ENCODE measurements around the gene NDC80.
A peak's percentile ranks its signal among the peaks of the same experiment; 100 is the strongest.
"Not testable (repeated sequence)": the region's sequence is repeated elsewhere in the genome, so short reads cannot be mapped to it uniquely, and the experiment has no call there.

The NDC80 gene

GRCh38 chr18:2538844-2539243 lies 32.5 kb upstream of the NDC80 start:
- DNase-seq (ENCODE audit: extremely low spot score) = no peak

GRCh38 chr18:2540575-2540974 lies 30.8 kb upstream of the NDC80 start:
- TF ChIP-seq L3MBTL2 (conservative IDR thresholded peaks at IDR 0.05) = no peak
- TF ChIP-seq NFRKB (IDR thresholded peaks at IDR 0.05) = no peak
- no peak for TF ChIP-seq LEF1 (IDR thresholded peaks at IDR 0.05; ENCODE audit: borderline replicate concordance)
- TF ChIP-seq HDGF (IDR thresholded peaks at IDR 0.05; ENCODE audit: borderline replicate concordance) = no peak
- no peak for TF ChIP-seq TARDBP (IDR thresholded peaks at IDR 0.05)
- DNase-seq (ENCODE audit: extremely low spot score) = no peak
- ChIA-PET CTCF (no interaction called here), POLR2A (no interaction called here)

More at GRCh38 chr18:2538844-2539243, 32.5 kb upstream of the NDC80 start:
- ChIA-PET CTCF (no interaction called here), POLR2A (no interaction called here)
- TF ChIP-seq FOXK2 (IDR thresholded peaks at IDR 0.05) (no peak), SP1 (IDR thresholded peaks at IDR 0.05) (no peak), ARNT (IDR thresholded peaks at IDR 0.05) (no peak), TARDBP (IDR thresholded peaks at IDR 0.05) (no peak)

- POLR2A ChIA-PET; DNase-seq (ENCODE audit: extremely low spot score): not testable (repeated sequence)
- CTCF ChIA-PET = interaction anchor here (0.6 kb wide), 2 partner anchors 438 to 1150 kb away, joined by 3 read pairs; no protein-coding TSS in a partner anchor
Measured at GRCh38 chr18:2541925-2542563, 29.3 kb upstream of the NDC80 start.

- DNase-seq (ENCODE audit: extremely low spot score) = no peak
- POLR2A ChIA-PET = no interaction called here
- CTCF ChIA-PET = no interaction called here
- TF ChIP-seq L3MBTL2 (conservative IDR thresholded peaks at IDR 0.05) (no peak), ARNT (IDR thresholded peaks at IDR 0.05) (no peak), FOXM1 (IDR thresholded peaks at IDR 0.05; ENCODE audit: borderline replicate concordance) (no peak), SUZ12 (IDR thresholded peaks at IDR 0.05) (no peak), LEF1 (IDR thresholded peaks at IDR 0.05; ENCODE audit: borderline replicate concordance) (no peak), PKNOX1 (IDR thresholded peaks at IDR 0.05) (no peak), BHLHE40 (IDR thresholded peaks at IDR 0.05; ENCODE audit: borderline replicate concordance) (no peak), HDGF (IDR thresholded peaks at IDR 0.05; ENCODE audit: borderline replicate concordance) (no peak), ZNF384 (IDR thresholded peaks at IDR 0.05) (no peak), CTBP1 (IDR thresholded peaks at IDR 0.05; ENCODE audit: borderline replicate concordance) (no peak), SP1 (IDR thresholded peaks at IDR 0.05) (no peak), ELF4 (IDR thresholded peaks at IDR 0.05) (no peak), FOXA1 (IDR thresholded peaks at IDR 0.05) (no peak), FOXK2 (IDR thresholded peaks at IDR 0.05) (no peak), TARDBP (IDR thresholded peaks at IDR 0.05) (no peak), NFRKB (IDR thresholded peaks at IDR 0.05) (no peak)
Measured at GRCh38 chr18:2545155-2545554, 26.2 kb upstream of the NDC80 start.

- ChIA-PET POLR2A (no interaction called here), CTCF (interaction anchor here (0.6 kb wide), 1 partner anchor 46 kb away, joined by 3 read pairs; no protein-coding TSS in a partner anchor)
- peak; percentile 15 for DNase-seq (ENCODE audit: extremely low spot score)
- no peak for TF ChIP-seq BHLHE40 (IDR thresholded peaks at IDR 0.05; ENCODE audit: borderline replicate concordance)
- TF ChIP-seq CTBP1 (IDR thresholded peaks at IDR 0.05; ENCODE audit: borderline replicate concordance) = no peak
- TF ChIP-seq ZNF384 (IDR thresholded peaks at IDR 0.05) = no peak
- TF ChIP-seq ELF4 (IDR thresholded peaks at IDR 0.05) = no peak
- TF ChIP-seq SUZ12 (IDR thresholded peaks at IDR 0.05) = no peak
- no peak for TF ChIP-seq SP1 (IDR thresholded peaks at IDR 0.05)
- TF ChIP-seq LEF1 (IDR thresholded peaks at IDR 0.05; ENCODE audit: borderline replicate concordance) = no peak
Measured at GRCh38 chr18:2547477-2548087, 23.8 kb upstream of the NDC80 start.

GRCh38 chr18:2549462-2549861 lies 21.9 kb upstream of the NDC80 start:
- ChIA-PET CTCF (no interaction called here), POLR2A (no interaction called here)
- TF ChIP-seq SP1 (IDR thresholded peaks at IDR 0.05) = no peak
- no peak for TF ChIP-seq FOXM1 (IDR thresholded peaks at IDR 0.05; ENCODE audit: borderline replicate concordance)
- TF ChIP-seq TARDBP (IDR thresholded peaks at IDR 0.05) = no peak
- no peak for TF ChIP-seq NFRKB (IDR thresholded peaks at IDR 0.05)
- no peak for TF ChIP-seq FOXA1 (IDR thresholded peaks at IDR 0.05)
- TF ChIP-seq FOXK2 (IDR thresholded peaks at IDR 0.05) = no peak
- no peak for TF ChIP-seq BHLHE40 (IDR thresholded peaks at IDR 0.05; ENCODE audit: borderline replicate concordance)
- TF ChIP-seq SUZ12 (IDR thresholded peaks at IDR 0.05) = no peak
- TF ChIP-seq ZNF384 (IDR thresholded peaks at IDR 0.05) = no peak
- no peak for TF ChIP-seq LEF1 (IDR thresholded peaks at IDR 0.05; ENCODE audit: borderline replicate concordance)
- TF ChIP-seq L3MBTL2 (conservative IDR thresholded peaks at IDR 0.05) = no peak
- no peak for TF ChIP-seq CTBP1 (IDR thresholded peaks at IDR 0.05; ENCODE audit: borderline replicate concordance)
- no peak for TF ChIP-seq PKNOX1 (IDR thresholded peaks at IDR 0.05)
- no peak for TF ChIP-seq ARNT (IDR thresholded peaks at IDR 0.05)
- no peak for TF ChIP-seq ELF4 (IDR thresholded peaks at IDR 0.05)
- no peak for TF ChIP-seq HDGF (IDR thresholded peaks at IDR 0.05; ENCODE audit: borderline replicate concordance)
- DNase-seq (ENCODE audit: extremely low spot score) = no peak

- ChIA-PET POLR2A (no interaction called here), CTCF (no interaction called here)
- no peak for DNase-seq (ENCODE audit: extremely low spot score)
- TF ChIP-seq NFRKB (IDR thresholded peaks at IDR 0.05) (no peak), ZNF384 (IDR thresholded peaks at IDR 0.05) (no peak), ELF4 (IDR thresholded peaks at IDR 0.05) (no peak), SP1 (IDR thresholded peaks at IDR 0.05) (no peak)
Measured at GRCh38 chr18:2551425-2551824, 19.9 kb upstream of the NDC80 start.

Data from HEK293T (cell line).